Measurements from ENCODE around the gene RAB11B.
"Not testable (repeated sequence)": the region's sequence is repeated elsewhere in the genome, so short reads cannot be mapped to it uniquely, and the experiment has no call there.

The RAB11B gene

GRCh38 chr19:8389891-8390616 is at the start of gene RAB11B:
TSS of gene RAB11B (plus strand) at chr19:8390360. CDS start at chr19:8390417, 57 bp downstream.
- DNase-seq (ENCODE audit: low spot score) = peak; percentile 99

GRCh38 chr19:8341504-8341903 is 48.7 kb upstream of the RAB11B start:
- not testable (repeated sequence) for DNase-seq (ENCODE audit: low spot score)

- no peak for DNase-seq (ENCODE audit: low spot score)
These were observed 47.9 kb upstream of the RAB11B start for GRCh38 chr19:8342316-8342683.

GRCh38 chr19:8342684-8343482 is 47.3 kb upstream of the RAB11B start, which contains the start of gene KANK3:
TSS of gene KANK3 (minus strand) at chr19:8343262. CDS start at chr19:8337828, 5,434 bp downstream.
- peak; percentile 95 for DNase-seq (ENCODE audit: low spot score)

GRCh38 chr19:8343483-8343844 is 46.7 kb upstream of the RAB11B start:
- DNase-seq (ENCODE audit: low spot score) = no peak

GRCh38 chr19:8349629-8350372 is 40.4 kb upstream of the RAB11B start:
- not testable (repeated sequence) for DNase-seq (ENCODE audit: low spot score)

GRCh38 chr19:8352134-8352827 is 37.9 kb upstream of the RAB11B start:
- no peak for DNase-seq (ENCODE audit: low spot score)

GRCh38 chr19:8352845-8353244 is 37.3 kb upstream of the RAB11B start:
- not testable (repeated sequence) for DNase-seq (ENCODE audit: low spot score)

GRCh38 chr19:8355631-8356402 is 34.3 kb upstream of the RAB11B start:
- DNase-seq (ENCODE audit: low spot score) = peak; percentile 100

GRCh38 chr19:8357007-8357521 is 33.1 kb upstream of the RAB11B start:
- no peak for DNase-seq (ENCODE audit: low spot score)

- no peak for DNase-seq (ENCODE audit: low spot score)
These were observed 31.2 kb upstream of the RAB11B start for GRCh38 chr19:8358948-8359347.

- no peak for DNase-seq (ENCODE audit: low spot score)
These were observed 30.0 kb upstream of the RAB11B start for GRCh38 chr19:8360196-8360595.

- peak; percentile 97 for DNase-seq (ENCODE audit: low spot score)
These were observed 28.0 kb upstream of the RAB11B start for GRCh38 chr19:8361921-8362793.

- DNase-seq (ENCODE audit: low spot score) = peak; percentile 47
These were observed 26.1 kb upstream of the RAB11B start, which contains the start of gene ANGPTL4 for GRCh38 chr19:8363803-8364771. TSS of gene ANGPTL4 (plus strand) at chr19:8364155. CDS start at chr19:8364322, 167 bp downstream.

GRCh38 chr19:8366121-8366581 is 24.0 kb upstream of the RAB11B start:
- DNase-seq (ENCODE audit: low spot score) = no peak

GRCh38 chr19:8366961-8367326 is 23.2 kb upstream of the RAB11B start:
- no peak for DNase-seq (ENCODE audit: low spot score)

- DNase-seq (ENCODE audit: low spot score) = no peak
These were observed 22.7 kb upstream of the RAB11B start for GRCh38 chr19:8367327-8368001.

Data from kidney capillary endothelial cell (primary cell).